Stimulated activated CD4-positive, alpha-beta T cell treated with anti-CD3 and anti-CD28 coated beads, Interleukin-2, amount 100 ng/mL, for 48 hours (primary cell): ENCODE data around the gene ATP6V0C.
A peak's percentile ranks its signal among the peaks of the same experiment; 100 is the strongest.

Experiments
- DNase-seq, 2 donors: peaks; one replicate each; pipeline ENCODE4 v3.0.0-alpha.2; 2020

ATP6V0C gene

DNA sequence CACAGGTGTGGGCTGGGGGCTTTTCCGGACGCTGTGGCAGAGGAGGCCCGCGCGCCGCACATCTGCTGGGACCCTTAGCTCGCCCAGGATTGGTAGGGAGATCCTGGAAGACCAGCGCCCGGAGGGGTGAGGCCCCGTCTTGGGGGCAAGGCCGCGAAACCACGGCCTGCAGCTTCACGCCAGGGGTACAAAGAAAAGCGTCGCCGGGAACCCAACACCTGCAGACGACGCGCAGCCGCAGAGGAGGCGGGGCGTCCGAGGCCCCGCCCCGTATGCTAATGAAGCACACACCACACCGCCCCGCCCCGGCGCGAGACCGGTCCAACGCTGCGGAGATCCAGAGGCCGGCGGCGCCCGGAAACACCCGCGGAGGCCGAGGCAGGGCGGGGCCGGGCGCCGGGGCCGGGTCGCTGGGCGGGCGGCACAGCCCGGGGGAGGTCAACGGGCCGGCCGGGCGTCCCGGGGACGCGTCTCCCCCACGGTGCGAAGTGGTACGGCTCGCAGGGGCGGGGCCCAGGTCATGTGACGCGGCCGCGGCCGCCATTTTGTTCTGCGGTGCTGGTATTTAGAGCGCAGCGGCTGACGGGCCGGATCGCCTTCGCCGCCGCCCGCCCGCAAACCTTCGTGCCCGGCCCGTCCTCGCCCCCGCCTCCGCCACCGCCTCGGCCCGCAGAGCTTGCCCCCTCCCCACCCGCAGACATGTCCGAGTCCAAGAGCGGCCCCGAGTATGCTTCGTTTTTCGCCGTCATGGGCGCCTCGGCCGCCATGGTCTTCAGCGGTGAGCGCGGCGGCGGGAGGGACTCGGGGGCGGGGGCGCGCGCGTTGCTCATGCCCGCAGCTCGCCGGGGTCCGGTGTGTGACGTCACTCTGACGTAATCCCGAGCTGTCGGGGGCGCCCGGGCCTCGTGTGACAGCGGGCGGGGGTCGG, at the start of gene ATP6V0C:
ATP6V0C (plus strand) TSS at position 548 of the 928 bp plus-strand sequence; CDS start at position 700, 152 bp downstream.
- peak; percentile 87 to 89 for DNase-seq

DNA sequence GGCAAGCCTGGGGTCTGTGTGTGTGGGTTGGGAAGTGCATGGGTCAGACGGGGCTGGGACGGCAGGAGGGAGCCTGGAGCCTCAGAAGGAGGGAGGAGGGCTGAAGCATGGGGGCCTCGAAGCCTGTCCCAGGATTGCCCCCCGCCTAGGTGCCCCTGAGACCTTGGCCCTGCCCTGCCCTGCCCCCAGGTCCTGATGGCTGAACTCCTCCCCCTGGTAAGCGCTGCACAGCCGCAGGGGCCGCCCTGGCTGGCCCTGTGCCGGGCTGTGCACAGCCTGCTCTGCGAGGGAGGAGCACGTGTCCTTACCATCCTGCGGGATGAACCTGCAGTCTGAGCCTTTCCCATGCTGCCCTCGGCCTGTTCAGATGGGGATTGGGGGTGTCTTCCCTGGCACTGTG, 49.4 kb upstream of the ATP6V0C start:
- DNase-seq: no peak

DNA sequence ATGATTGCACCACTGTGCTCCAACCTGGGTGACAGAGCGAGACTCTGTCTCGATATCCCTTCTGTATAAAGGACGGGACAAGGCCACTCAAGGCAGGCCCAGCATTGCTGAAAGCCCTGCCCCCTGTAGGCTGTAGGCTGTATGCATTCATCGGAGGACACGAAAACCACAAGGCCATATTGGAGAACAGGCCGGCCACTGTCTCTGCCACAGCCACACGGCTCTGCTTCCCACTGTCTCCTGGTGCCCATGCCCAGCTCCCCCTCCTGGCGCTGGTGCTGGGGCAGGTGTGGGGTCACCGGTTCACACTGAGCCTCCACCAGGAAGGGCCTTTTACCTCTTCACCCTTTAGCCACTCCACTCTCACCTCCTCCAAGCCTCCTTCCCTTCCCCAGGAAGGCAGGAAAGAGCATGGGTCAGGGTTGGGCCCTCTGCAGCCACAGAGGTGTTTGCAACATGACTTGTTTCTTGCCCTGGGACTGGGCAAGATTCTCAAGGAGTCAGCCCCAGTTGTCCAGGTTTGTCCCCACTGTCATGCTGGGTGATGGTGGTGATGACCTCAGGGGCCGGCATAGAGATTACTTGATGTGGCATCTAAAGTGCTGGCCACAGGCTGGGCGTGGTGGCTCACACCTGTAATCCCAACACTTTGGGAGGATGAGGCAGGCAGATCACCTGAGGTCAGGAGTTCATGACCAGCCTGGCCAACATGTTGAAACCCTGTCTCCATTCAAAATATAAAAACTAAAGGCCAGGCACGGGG, 47.9 kb upstream of the ATP6V0C start:
- DNase-seq: no peak

DNA sequence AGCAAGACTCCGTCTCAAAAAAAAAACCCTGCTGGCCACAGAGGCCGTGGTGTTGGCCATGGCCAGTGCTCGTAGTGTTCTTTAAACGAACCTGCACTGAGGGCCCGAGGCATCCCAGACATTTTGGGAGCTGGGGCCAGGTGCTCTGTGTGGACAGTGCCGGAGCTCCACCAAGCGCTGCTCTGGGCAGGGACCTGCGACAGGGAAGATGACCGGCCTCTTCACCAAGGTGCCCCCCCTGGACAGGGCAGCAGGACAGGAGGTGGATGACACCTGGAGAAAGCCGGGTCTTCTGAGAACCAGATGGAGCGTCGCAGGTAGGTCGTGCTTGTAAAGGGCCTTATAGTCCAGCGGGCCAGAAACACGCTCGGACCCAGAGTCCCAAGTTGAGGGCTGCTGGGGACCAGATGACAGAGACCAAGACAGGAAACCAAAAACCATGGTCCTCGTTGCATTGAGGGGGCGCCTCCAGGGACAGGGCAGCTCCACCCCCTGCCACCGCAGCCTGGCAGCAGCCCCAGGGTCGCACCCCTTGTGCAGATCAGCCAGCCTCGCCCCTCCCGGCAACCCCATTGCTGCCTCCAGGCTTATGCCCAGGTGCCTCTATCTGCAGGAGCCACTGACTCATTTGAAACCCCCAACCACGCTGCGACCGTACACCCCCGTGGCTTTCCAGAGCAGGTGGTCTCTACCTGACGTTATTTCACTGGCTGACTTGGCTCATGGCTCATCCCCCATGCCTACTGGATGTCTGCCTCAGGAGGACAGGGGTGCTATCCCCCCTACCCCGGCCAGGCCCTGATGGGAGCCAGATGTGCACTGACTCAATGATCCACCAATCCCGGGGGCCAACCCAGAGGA, 46.9 kb upstream of the ATP6V0C start:
- DNase-seq: no peak

DNA sequence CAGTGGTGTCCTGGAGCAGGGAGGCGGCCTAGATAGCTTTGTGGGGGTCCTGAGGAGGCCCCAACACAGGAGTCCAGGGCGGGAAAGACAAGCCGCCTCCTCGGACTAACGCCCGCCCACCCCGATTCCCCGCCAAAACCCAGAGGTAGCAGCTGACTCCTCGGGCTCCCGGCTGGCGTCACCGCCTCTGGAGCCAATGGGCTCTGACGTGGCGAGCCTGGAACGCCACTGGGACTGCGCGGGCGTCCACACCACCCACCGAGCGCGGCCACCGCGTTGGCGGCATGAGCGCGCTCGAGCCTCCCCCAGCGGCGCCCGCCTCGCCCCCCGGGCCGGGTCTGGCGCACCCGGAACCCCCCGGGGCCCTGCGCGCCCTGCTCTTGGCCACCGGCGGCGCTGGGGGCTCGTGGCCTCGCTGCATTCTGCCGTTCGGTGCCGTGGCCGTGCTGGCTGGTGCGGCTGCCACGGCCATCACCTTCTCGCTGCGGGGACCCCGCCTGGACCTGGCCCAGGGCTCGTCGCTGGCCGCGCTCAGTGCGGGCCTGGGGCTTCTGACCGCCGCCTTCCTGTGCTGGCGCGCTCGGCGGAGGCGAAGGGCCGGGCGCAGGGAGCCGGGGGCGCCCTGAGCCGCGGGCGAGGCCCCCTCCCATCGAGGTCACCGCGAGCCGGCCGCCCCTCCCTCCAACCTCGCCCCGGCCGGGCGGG, 46.1 kb upstream of the ATP6V0C start:
- no peak for DNase-seq

DNA sequence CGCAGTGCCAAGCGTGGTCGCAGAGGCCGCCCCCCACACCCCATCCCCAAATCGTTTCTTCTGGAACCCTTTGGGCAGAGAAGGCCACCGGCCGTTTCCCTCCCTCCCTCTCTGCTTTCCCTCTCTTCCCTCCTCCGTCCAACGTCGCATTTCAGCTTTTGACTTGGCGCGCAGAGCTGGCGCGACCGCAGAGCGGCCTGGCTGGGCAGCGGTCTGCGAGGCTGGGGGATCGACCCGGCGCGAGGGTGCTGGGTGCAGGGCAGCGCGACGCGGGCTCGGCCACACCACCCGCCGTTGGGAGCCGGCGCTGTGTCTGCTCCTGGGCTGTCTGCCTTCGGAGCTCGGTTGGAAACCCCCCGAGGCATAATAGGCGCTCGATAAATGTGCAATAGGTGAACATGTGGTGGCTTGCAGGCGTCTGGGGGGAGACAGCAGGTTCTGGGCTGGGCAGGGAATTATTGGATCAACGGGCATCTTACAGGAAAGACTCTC, 45.5 kb upstream of the ATP6V0C start:
- DNase-seq: no peak

DNA sequence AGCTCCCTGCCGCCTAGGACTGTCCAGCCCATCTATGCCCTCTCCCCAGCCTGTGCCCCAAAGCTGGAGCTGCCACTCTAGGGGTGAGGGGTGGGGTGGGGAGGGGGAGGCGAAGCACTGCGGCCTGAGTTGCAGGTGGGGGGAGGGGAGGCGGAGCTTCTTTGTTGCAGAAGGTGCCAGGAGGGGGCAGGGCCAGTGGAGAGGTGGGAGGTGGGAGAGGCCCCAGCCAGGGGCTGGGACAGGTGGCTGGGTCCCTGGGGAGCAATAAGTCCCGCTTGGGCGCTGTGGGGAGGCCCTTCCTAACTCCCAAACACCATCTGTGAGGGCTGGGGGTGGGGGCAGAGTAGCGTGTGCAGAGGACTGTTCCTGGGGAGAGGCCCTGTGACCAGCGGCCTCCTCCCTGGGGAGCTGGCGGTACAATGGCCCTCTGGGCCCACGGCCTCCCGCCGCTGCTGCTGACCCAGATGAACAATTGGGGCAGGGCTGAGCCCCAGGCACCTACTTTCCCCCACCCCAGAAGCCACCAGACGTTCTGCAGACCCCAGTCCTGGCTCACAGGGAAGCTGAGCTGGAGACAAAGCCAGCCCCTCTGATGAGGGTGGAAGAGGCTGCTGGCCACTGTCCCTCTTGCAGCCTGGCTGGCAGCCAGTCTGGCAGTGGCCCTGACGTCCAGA, 44.9 kb upstream of the ATP6V0C start:
- no peak for DNase-seq

DNA sequence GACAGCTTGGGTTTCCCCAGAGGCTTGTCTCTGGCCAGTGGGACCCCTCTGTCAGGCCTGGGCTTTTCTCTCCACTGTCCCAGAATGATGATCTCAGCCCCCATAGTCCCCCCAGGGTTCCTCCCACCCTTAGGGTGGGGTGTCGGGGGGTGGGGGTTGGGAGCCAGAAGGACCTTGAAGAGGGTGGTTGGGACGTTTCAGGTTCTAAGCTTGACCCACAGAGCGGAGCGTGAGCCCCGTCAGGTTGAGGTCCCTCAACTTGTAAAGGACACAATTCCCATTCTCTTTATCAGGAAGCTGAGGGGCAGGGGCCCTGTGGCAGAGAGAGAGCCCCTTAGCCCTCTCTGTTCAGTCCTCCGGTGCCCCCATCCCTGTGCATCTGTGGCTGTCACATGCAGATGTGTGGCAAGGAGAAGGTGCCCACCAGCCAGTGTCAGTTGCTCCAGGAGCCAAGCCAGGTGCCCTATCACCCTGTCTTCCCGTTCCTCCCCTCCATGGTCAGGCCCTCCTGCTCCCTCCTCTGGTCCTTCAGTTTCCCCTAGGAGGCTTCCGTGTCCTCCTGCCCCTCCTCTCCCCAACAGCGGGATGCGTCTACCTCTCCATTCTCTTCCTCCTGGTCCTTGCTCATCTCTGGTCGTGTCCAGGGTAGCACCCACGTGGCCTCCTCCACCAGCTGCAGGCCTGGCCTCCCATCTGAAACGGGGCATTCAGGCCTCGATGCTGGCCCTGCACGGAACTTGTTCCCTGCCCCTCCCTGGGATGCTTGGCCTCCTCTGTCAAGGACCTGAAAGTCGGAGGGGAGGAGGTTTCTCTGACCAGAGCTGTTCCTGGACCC, 44.1 kb upstream of the ATP6V0C start:
- no peak for DNase-seq

DNA sequence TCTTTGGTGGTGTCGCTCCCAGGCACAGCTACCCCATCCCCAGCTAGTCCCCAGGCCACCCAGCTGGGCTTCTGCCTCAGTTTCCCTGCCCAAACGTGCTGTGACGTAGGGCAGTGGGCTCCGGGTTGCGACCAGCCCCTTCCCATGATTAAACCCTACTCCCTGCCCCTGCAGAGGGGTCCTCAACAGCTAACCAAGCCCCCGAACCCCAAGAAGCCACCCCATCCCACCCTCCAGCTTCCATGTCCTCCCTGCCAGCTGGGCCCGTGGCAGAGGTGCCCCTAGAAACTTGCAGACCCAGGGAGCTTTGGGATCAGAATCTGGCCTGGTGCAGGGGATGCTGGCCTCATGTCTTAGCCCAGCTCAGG, 43.5 kb upstream of the ATP6V0C start:
- no peak for DNase-seq

DNA sequence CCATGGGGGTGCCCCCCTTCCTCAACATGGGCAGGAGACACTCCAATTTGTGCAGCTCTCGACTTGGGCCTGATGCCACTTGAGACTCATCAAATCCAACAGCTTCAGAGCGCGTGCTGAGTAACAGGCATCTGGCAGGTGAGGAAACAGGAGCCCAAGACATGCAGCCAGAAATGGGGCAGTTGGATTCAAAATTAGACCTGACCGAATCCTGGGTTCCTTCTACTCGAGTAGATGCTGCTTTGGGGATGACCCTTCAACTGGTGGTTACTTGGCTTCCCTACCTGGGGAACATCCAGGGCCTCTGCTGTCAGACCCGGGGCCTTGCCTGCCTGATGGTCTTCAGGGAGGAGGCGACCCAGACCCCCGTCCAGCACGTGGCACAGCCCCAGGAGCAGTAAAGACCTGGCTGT, 43.1 kb upstream of the ATP6V0C start:
- DNase-seq: no peak

DNA sequence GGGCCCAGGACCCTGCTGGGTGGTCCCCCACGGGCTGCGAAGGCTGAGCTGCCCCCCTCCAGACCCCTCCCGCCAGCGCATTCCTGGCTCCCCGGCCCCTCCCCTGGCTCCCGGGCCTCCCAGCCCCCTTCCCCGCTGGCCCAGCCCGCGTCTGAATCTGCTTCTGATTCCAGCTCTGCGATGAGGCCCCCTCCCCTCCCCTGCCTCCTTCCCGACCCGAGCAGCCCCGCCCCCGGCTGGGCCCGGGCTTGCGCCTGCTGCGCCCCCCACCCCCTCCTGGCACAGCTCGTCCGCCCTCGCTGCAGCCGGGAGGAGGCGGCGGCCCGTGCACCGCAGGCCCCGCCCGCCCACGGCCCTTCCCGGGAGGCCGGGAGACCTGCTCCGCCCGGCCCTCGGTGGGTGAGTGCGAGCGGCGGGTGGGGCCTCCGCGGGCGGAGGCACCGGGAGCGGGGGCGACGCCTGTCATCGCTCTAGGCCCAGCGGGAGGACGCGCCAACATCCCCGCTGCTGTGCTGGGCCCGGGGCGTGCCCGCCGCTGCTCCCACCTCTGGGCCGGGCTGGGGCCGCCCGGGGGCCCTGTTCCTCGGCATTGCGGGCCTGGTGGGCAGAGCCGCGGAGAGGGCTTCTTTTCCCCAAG, 42.6 kb upstream of the ATP6V0C start, which contains the start of gene NTN3:
NTN3 (plus strand) TSS at position 282 of the 637 bp plus-strand sequence. CDS start 405 bp downstream, outside the sequence.
- DNase-seq: no peak

DNA sequence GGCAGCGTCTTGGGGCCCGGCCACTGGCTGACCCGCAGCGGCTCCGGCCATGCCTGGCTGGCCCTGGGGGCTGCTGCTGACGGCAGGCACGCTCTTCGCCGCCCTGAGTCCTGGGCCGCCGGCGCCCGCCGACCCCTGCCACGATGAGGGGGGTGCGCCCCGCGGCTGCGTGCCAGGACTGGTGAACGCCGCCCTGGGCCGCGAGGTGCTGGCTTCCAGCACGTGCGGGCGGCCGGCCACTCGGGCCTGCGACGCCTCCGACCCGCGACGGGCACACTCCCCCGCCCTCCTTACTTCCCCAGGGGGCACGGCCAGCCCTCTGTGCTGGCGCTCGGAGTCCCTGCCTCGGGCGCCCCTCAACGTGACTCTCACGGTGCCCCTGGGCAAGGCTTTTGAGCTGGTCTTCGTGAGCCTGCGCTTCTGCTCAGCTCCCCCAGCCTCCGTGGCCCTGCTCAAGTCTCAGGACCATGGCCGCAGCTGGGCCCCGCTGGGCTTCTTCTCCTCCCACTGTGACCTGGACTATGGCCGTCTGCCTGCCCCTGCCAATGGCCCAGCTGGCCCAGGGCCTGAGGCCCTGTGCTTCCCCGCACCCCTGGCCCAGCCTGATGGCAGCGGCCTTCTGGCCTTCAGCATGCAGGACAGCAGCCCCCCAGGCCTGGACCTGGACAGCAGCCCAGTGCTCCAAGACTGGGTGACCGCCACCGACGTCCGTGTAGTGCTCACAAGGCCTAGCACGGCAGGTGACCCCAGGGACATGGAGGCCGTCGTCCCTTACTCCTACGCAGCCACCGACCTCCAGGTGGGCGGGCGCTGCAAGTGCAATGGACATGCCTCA, 41.9 kb upstream of the ATP6V0C start:
- DNase-seq: no peak

DNA sequence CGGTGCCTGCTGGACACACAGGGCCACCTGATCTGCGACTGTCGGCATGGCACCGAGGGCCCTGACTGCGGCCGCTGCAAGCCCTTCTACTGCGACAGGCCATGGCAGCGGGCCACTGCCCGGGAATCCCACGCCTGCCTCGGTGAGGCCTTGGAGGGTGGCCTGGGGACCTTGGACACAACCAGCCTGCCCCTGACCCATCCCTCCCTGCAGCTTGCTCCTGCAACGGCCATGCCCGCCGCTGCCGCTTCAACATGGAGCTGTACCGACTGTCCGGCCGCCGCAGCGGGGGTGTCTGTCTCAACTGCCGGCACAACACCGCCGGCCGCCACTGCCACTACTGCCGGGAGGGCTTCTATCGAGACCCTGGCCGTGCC, 41.3 kb upstream of the ATP6V0C start:
- DNase-seq: no peak

DNA sequence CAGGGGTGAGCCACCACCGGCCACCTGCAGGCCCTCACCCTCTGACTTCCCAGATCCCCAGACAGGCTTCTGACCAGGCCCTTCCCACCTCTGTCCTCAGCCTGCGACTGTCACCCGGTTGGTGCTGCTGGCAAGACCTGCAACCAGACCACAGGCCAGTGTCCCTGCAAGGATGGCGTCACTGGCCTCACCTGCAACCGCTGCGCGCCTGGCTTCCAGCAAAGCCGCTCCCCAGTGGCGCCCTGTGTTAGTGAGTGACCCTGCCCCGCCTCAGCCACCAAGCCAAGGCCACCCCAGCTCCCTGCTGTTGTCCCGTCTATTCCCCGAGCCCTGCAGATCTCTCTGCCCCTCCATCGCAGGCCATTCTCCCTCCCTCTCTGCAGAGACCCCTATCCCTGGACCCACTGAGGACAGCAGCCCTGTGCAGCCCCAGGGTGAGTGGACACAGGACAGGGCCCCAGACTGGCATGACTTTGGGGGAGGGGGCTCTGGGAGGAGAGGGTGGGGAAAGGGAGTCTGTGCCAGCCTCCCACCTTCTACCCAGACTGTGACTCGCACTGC, 40.8 kb upstream of the ATP6V0C start:
- DNase-seq: no peak

DNA sequence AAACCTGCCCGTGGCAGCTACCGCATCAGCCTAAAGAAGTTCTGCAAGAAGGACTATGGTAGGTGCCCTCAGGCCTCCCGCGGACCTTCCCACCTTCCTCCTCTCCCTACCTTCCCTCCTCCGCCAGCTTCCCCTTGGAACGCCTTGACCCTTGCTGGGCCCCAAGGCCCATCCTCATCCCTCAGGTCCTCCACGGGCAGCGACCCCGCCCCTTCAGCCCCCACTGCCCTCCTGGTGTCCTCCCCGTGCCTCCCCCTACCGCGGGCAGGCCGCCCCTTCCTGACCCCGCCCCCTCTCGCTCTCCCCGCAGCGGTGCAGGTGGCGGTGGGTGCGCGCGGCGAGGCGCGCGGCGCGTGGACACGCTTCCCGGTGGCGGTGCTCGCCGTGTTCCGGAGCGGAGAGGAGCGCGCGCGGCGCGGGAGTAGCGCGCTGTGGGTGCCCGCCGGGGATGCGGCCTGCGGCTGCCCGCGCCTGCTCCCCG, 40.3 kb upstream of the ATP6V0C start:
- no peak for DNase-seq

DNA sequence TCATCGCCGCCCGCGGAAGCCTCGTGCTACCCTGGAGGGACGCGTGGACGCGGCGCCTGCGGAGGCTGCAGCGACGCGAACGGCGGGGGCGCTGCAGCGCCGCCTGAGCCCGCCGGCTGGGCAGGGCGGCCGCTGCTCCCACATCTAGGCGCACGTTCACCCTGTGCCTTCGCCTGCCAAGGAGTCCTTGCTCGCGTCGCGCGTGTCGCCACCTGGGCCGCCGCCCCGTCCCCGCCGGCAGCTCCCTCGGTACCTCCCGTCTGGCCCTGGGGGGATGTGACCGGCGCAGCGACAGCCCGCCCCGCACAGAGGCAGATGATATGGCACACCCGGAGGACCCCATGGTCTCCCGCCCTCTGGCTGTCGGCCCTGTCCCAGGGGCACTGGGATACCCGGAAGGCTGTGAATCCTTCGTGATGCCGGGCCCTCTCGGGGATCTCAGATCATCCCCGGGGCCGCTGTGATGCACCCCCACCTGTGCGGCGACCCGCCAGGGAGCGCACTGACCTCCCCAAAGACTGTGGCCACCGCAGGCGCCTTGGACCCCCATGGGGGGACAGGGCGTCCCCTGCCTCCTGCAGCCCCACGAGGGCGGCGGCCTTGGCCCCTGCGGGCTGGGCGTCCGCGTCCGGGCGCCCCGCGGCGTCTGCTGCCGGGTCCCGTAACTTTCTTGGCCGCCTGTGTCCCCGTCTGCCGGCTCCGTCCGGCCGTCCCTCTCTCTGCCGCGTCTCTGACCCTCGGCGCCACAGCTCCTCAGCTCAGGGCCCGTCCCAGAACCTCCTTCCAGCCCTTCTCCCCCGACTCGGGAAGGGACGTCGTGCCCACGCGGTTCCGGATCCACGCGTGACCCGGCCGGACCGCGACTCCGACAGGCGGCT, 39.5 kb upstream of the ATP6V0C start:
- peak; percentile 38 to 50 for DNase-seq

DNA sequence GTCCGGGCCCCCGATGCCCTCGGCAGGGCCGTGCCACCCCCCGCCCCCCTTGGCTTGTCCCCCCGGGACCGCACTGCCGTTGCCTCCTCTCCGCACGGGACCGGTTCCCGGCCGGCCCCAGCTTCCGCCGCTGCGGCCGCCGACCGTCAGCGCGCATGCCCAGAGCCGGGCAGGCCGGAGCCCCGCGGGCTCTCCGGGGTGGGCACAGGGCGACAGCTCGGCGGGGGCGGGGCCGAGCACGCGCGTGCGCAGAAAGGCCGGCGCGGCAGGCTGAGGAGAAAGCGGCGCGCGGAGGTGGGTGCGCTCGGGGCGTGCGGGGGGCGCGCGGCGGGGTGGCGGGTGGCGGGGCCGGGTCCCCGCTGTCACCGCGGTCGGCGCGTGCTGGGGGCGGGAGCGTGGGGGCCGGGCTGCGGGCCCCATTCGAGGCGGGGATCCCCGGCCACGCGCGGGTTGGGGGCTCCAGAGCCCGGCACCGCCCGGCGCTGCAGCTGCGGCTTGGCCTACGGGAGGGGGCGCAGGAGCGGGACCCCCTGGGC, 38.8 kb upstream of the ATP6V0C start, which contains the start of gene TBC1D24:
TBC1D24 (plus strand) TSS at position 251 of the 536 bp plus-strand sequence. CDS start 21,022 bp downstream, outside the sequence.
- DNase-seq: peak; percentile 78 to 85
